ENCODE data around the gene TMEM191B.
"Not testable (repeated sequence)": the region's sequence is repeated elsewhere in the genome, so short reads cannot be mapped to it uniquely, and the experiment has no call there.

Gene TMEM191B

GRCh38 chr22:18543400-18543799, 15.8 kb downstream of the TMEM191B start:
- intact Hi-C loops (cut with DNase I; ENCODE audit: low total_unique reads); H3K9me3 ChIP-seq; DNase-seq; H3K27ac ChIP-seq; H3K27me3 ChIP-seq; H3K36me3 ChIP-seq; H3K4me1 ChIP-seq; H3K4me3 ChIP-seq: not testable (repeated sequence)

GRCh38 chr22:18544615-18545014, 17.0 kb downstream of the TMEM191B start:
- DNase-seq; H3K27ac ChIP-seq; H3K27me3 ChIP-seq; intact Hi-C loops (cut with DNase I; ENCODE audit: low total_unique reads); H3K9me3 ChIP-seq; H3K4me3 ChIP-seq; H3K4me1 ChIP-seq; H3K36me3 ChIP-seq: not testable (repeated sequence)

- H3K27me3 ChIP-seq; H3K9me3 ChIP-seq; intact Hi-C loops (cut with DNase I; ENCODE audit: low total_unique reads); H3K36me3 ChIP-seq; H3K27ac ChIP-seq; H3K4me3 ChIP-seq; H3K4me1 ChIP-seq; DNase-seq: not testable (repeated sequence)
Observed at GRCh38 chr22:18549458-18550179, 22.0 kb downstream of the TMEM191B start.

GRCh38 chr22:18551046-18551445, 23.4 kb downstream of the TMEM191B start:
- H3K4me3 ChIP-seq; H3K4me1 ChIP-seq; H3K36me3 ChIP-seq; H3K27me3 ChIP-seq; DNase-seq; intact Hi-C loops (cut with DNase I; ENCODE audit: low total_unique reads); H3K27ac ChIP-seq; H3K9me3 ChIP-seq: not testable (repeated sequence)

GRCh38 chr22:18552839-18553597, 25.4 kb downstream of the TMEM191B start:
- H3K27me3 ChIP-seq; DNase-seq; H3K9me3 ChIP-seq; H3K27ac ChIP-seq; H3K4me3 ChIP-seq; intact Hi-C loops (cut with DNase I; ENCODE audit: low total_unique reads); H3K36me3 ChIP-seq; H3K4me1 ChIP-seq: not testable (repeated sequence)

GRCh38 chr22:18554280-18555256, 27.0 kb downstream of the TMEM191B start:
- H3K4me3 ChIP-seq; DNase-seq; H3K9me3 ChIP-seq; intact Hi-C loops (cut with DNase I; ENCODE audit: low total_unique reads); H3K4me1 ChIP-seq; H3K36me3 ChIP-seq; H3K27me3 ChIP-seq; H3K27ac ChIP-seq: not testable (repeated sequence)

- H3K9me3 ChIP-seq; H3K36me3 ChIP-seq; H3K27me3 ChIP-seq; intact Hi-C loops (cut with DNase I; ENCODE audit: low total_unique reads); H3K4me1 ChIP-seq; H3K4me3 ChIP-seq; H3K27ac ChIP-seq; DNase-seq: not testable (repeated sequence)
Observed at GRCh38 chr22:18558516-18558915, 30.9 kb downstream of the TMEM191B start.

GRCh38 chr22:18558939-18559338, 31.3 kb downstream of the TMEM191B start:
- intact Hi-C loops (cut with DNase I; ENCODE audit: low total_unique reads); H3K4me3 ChIP-seq; H3K36me3 ChIP-seq; H3K9me3 ChIP-seq; DNase-seq; H3K4me1 ChIP-seq; H3K27ac ChIP-seq; H3K27me3 ChIP-seq: not testable (repeated sequence)

- H3K27me3 ChIP-seq; DNase-seq; H3K4me1 ChIP-seq; H3K27ac ChIP-seq; H3K36me3 ChIP-seq; H3K4me3 ChIP-seq; H3K9me3 ChIP-seq; intact Hi-C loops (cut with DNase I; ENCODE audit: low total_unique reads): not testable (repeated sequence)
Observed at GRCh38 chr22:18560099-18560974, 32.7 kb downstream of the TMEM191B start.

- intact Hi-C loops (cut with DNase I; ENCODE audit: low total_unique reads); DNase-seq; H3K4me3 ChIP-seq; H3K27ac ChIP-seq; H3K36me3 ChIP-seq; H3K4me1 ChIP-seq; H3K9me3 ChIP-seq; H3K27me3 ChIP-seq: not testable (repeated sequence)
Observed at GRCh38 chr22:18570509-18571246, 43.1 kb downstream of the TMEM191B start.

- intact Hi-C loops (cut with DNase I; ENCODE audit: low total_unique reads); DNase-seq: not testable (repeated sequence)
Observed at GRCh38 chr22:18573483-18574164, 46.0 kb downstream of the TMEM191B start.

GRCh38 chr22:18574555-18574954, 47.0 kb downstream of the TMEM191B start:
- H3K4me1 ChIP-seq; H3K27ac ChIP-seq; H3K36me3 ChIP-seq; H3K27me3 ChIP-seq; H3K4me3 ChIP-seq; DNase-seq; H3K9me3 ChIP-seq; intact Hi-C loops (cut with DNase I; ENCODE audit: low total_unique reads): not testable (repeated sequence)

More at GRCh38 chr22:18573483-18574164, 46.0 kb downstream of the TMEM191B start:
- H3K4me3 ChIP-seq, H3K27me3 ChIP-seq, H3K9me3 ChIP-seq, H3K4me1 ChIP-seq, H3K27ac ChIP-seq, H3K36me3 ChIP-seq: not testable (repeated sequence)
